AG09309 (cell line): ENCODE measurements around the gene TRH.

Source experiments
- DNase-seq: peaks from one replicate; pipeline ENCODE4 v3.0.0-alpha.2; 2010; ENCODE audit warnings: low read depth
- H3K4me3 ChIP-seq: 2 replicates; pipeline ENCODE4 v1.5.1; 2011; ENCODE audit warnings: mild to moderate bottlenecking, low read depth, low read length, moderate library complexity; ENCODE audit not compliant: control insufficient read depth
- CTCF ChIP-seq: IDR thresholded peaks from 2 replicates; pipeline ENCODE4 v1.5.1; 2011; ENCODE audit warnings: mild to moderate bottlenecking, low read depth, low read length, inconsistent platforms; ENCODE audit not compliant: insufficient read depth, control insufficient read depth; ENCODE audit errors: missing control alignments

The TRH gene

GRCh38 chr3:129978123-129978522 is 3.6 kb downstream of the TRH start:
- H3K4me3 ChIP-seq, result no peak overlapping the region
- DNase-seq, result no peak
- no peak for TF ChIP-seq CTCF

GRCh38 chr3:129979905-129980304 is 5.4 kb downstream of the TRH start:
- no peak for TF ChIP-seq CTCF
- DNase-seq, result no peak

GRCh38 chr3:129983561-129983960 is 9.0 kb downstream of the TRH start:
- TF ChIP-seq CTCF, result no peak
- H3K4me3 ChIP-seq, result no peak overlapping the region
- no peak for DNase-seq

More at GRCh38 chr3:129979905-129980304, 5.4 kb downstream of the TRH start:
- no peak overlapping the region for H3K4me3 ChIP-seq

GRCh38 chr3:129984125-129984524 is 9.6 kb downstream of the TRH start:
- no peak overlapping the region for H3K4me3 ChIP-seq
- TF ChIP-seq CTCF, result no peak
- no peak for DNase-seq

GRCh38 chr3:129985113-129985512 is 10.6 kb downstream of the TRH start:
- no peak for DNase-seq
- no peak overlapping the region for H3K4me3 ChIP-seq
- TF ChIP-seq CTCF, result no peak

- DNase-seq, result no peak
- no peak overlapping the region for H3K4me3 ChIP-seq
- no peak for TF ChIP-seq CTCF
Observed at GRCh38 chr3:129988429-129988828, 13.9 kb downstream of the TRH start.

- DNase-seq, result no peak
- TF ChIP-seq CTCF, result no peak
- H3K4me3 ChIP-seq, result no peak overlapping the region
Observed at GRCh38 chr3:129989414-129989813, 14.9 kb downstream of the TRH start.
